Neural progenitor cell (in vitro differentiated cells): ENCODE results near the gene TTC9.

Source experiments
- EZH2 ChIP-seq: fragments of 200-600 bp; sonication (generic); IDR thresholded peaks from 2 replicates; pipeline ENCODE4 v1.6.1; 2017; ENCODE audit warnings: antibody characterized with exemption, mild to moderate bottlenecking, moderate library complexity
- EZH2phosphoT487 ChIP-seq: fragments of 200-600 bp; sonication (generic); IDR thresholded peaks from 2 replicates; pipeline ENCODE4 v1.6.1; 2017; ENCODE audit warnings: antibody characterized with exemption
- TF ChIP-seq, protein P1 (sequence below): fragments of 200-600 bp; sonication (generic); IDR thresholded peaks from 2 replicates; pipeline ENCODE4 v1.5.1; 2017; ENCODE audit warnings: antibody characterized with exemption, mild to moderate bottlenecking

DNA sequence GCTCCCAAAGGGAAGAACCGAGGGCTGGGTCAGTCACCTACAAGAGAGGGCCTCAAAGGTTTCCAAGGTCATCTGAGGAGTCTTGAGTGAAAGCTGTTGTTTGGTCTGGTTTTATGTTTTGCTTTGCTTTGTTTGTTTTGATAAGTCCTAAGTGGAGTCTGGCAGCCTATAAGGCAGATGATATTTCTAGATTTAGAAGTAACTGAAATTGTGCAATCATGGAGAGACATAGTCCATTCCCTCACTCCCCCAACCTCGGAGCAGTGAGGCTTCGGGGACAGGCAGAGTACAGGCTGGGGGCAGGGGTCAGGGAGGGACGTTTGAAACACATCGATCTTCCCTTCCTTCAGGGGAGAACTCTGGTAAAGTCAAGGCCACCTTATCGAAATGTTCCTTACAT, 42.3 kb downstream of the TTC9 start:
- TF ChIP-seq EZH2 (no peak), EZH2phosphoT487 (no peak)
- TF ChIP-seq, protein P1, sequence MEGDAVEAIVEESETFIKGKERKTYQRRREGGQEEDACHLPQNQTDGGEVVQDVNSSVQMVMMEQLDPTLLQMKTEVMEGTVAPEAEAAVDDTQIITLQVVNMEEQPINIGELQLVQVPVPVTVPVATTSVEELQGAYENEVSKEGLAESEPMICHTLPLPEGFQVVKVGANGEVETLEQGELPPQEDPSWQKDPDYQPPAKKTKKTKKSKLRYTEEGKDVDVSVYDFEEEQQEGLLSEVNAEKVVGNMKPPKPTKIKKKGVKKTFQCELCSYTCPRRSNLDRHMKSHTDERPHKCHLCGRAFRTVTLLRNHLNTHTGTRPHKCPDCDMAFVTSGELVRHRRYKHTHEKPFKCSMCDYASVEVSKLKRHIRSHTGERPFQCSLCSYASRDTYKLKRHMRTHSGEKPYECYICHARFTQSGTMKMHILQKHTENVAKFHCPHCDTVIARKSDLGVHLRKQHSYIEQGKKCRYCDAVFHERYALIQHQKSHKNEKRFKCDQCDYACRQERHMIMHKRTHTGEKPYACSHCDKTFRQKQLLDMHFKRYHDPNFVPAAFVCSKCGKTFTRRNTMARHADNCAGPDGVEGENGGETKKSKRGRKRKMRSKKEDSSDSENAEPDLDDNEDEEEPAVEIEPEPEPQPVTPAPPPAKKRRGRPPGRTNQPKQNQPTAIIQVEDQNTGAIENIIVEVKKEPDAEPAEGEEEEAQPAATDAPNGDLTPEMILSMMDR = no peak
